NB4 (cell line): ENCODE results near the gene ETV6.
A peak's percentile ranks its signal among the peaks of the same experiment; 100 is the strongest.

Source experiments
- DNase-seq: peaks from one replicate; pipeline ENCODE4 v3.0.0; 2010; ENCODE audit warnings: low read depth
- H3K4me3 ChIP-seq: one replicate; pipeline ENCODE4 v1.5.1; 2011; ENCODE audit warnings: mild to moderate bottlenecking, low read depth, low read length, moderate library complexity
- MYC ChIP-seq: IDR thresholded peaks from 2 replicates; pipeline ENCODE4 v1.6.1; 2011; ENCODE audit warnings: low read depth, low read length
- POLR2A ChIP-seq: IDR thresholded peaks from 2 replicates; pipeline ENCODE4 v1.6.1; 2011; ENCODE audit warnings: mild to moderate bottlenecking; ENCODE audit not compliant: insufficient read length; ENCODE audit errors: extremely low read depth
- TF ChIP-seq, protein P1 (sequence below): IDR thresholded peaks from one replicate; pipeline ENCODE4 v1.5.1; 2012; ENCODE audit warnings: low read depth, low read length
- TF ChIP-seq, protein P2 (sequence below): IDR thresholded peaks from 2 replicates; pipeline ENCODE4 v1.6.1; 2011; ENCODE audit warnings: low read depth, low read length

The ETV6 gene

DNA sequence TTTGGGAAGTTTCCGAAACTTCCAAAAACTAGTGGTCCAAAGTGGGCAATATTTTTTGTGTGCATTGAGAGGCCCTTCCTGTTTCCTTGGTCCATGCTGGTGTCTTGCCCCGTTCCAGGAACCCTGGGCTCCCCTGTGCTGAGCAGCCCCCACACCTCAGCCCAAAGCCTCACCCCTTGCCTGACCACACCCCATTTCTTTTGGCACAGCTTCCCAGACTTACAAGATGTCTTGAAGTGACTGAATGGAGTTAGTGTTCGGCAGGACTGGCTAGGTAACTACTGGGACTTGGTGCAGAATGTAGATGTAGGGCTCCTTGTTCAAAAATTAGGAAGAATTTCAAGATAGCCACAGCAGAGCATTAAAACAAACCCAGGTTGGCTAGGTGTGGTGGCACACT is 68.6 kb downstream of the ETV6 start:
- TF ChIP-seq POLR2A (no peak), MYC (no peak)
- TF ChIP-seq, protein P1, sequence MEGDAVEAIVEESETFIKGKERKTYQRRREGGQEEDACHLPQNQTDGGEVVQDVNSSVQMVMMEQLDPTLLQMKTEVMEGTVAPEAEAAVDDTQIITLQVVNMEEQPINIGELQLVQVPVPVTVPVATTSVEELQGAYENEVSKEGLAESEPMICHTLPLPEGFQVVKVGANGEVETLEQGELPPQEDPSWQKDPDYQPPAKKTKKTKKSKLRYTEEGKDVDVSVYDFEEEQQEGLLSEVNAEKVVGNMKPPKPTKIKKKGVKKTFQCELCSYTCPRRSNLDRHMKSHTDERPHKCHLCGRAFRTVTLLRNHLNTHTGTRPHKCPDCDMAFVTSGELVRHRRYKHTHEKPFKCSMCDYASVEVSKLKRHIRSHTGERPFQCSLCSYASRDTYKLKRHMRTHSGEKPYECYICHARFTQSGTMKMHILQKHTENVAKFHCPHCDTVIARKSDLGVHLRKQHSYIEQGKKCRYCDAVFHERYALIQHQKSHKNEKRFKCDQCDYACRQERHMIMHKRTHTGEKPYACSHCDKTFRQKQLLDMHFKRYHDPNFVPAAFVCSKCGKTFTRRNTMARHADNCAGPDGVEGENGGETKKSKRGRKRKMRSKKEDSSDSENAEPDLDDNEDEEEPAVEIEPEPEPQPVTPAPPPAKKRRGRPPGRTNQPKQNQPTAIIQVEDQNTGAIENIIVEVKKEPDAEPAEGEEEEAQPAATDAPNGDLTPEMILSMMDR: no peak
- TF ChIP-seq, protein P2, sequence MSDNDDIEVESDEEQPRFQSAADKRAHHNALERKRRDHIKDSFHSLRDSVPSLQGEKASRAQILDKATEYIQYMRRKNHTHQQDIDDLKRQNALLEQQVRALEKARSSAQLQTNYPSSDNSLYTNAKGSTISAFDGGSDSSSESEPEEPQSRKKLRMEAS: no peak
- no peak for DNase-seq
- H3K4me3 ChIP-seq: no peak overlapping the region

- no peak for TF ChIP-seq MYC
- TF ChIP-seq, protein P1: no peak
- TF ChIP-seq, protein P2: no peak
- no peak for TF ChIP-seq POLR2A
- no peak overlapping the region for H3K4me3 ChIP-seq
- no peak for DNase-seq
Observed at GRCh38 chr12:11718768-11719253, 69.3 kb downstream of the ETV6 start.

DNA sequence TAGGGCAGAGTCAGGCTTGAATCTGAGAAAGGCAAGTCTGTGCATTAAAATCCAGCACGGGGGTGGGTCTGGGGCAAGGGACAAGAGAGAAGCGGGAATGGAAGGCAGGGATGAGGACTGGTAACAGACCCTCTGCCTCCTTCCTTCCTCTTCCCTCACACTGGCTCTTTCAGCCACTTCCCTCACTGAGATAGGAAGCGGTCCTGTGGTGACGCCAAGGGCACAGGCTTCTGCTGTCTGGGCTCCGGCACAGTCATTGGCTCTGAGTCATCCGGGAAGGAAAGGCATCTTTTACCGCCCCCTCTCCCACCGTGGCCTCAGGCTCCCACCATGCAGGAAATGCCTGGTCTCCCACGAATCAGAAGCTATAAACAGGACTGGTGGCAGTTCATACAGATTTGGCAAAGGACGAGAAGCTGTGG is 70.2 kb downstream of the ETV6 start:
- DNase-seq: peak; percentile 82
- TF ChIP-seq, protein P2: no peak
- TF ChIP-seq, protein P1: no peak
- peak; percentile 23 for TF ChIP-seq POLR2A
- TF ChIP-seq MYC: no peak
- no peak overlapping the region for H3K4me3 ChIP-seq

GRCh38 chr12:11722071-11722470 is 72.6 kb downstream of the ETV6 start:
- no peak overlapping the region for H3K4me3 ChIP-seq
- no peak for DNase-seq
- TF ChIP-seq MYC: no peak
- TF ChIP-seq, protein P2: no peak
- TF ChIP-seq POLR2A: no peak

- TF ChIP-seq POLR2A: no peak
- no peak for TF ChIP-seq MYC
- TF ChIP-seq, protein P2: no peak
- TF ChIP-seq, protein P1: no peak
- no peak overlapping the region for H3K4me3 ChIP-seq
- no peak for DNase-seq
Observed at GRCh38 chr12:11722578-11723138, 73.2 kb downstream of the ETV6 start.

GRCh38 chr12:11723993-11724392 is 74.5 kb downstream of the ETV6 start:
- no peak overlapping the region for H3K4me3 ChIP-seq

More at GRCh38 chr12:11723993-11724392, 74.5 kb downstream of the ETV6 start:
- DNase-seq: peak; percentile 33
- no peak for TF ChIP-seq POLR2A
- TF ChIP-seq, protein P1: no peak
- TF ChIP-seq MYC: no peak
- TF ChIP-seq, protein P2: no peak
